Measurements from ENCODE around the gene CBX7. TPM values are rescaled to one million over a fixed set of nuclear protein-coding genes. Genes with fewer than 3 reads are reported as not detected.
A peak's percentile ranks its signal among the peaks of the same experiment; 100 is the strongest.
"Not testable (repeated sequence)": the region's sequence is repeated elsewhere in the genome, so short reads cannot be mapped to it uniquely, and the experiment has no call there.

Gene CBX7
- total RNA-seq, 2 donors from 2014 or later, result 170 to 174 TPM

DNA sequence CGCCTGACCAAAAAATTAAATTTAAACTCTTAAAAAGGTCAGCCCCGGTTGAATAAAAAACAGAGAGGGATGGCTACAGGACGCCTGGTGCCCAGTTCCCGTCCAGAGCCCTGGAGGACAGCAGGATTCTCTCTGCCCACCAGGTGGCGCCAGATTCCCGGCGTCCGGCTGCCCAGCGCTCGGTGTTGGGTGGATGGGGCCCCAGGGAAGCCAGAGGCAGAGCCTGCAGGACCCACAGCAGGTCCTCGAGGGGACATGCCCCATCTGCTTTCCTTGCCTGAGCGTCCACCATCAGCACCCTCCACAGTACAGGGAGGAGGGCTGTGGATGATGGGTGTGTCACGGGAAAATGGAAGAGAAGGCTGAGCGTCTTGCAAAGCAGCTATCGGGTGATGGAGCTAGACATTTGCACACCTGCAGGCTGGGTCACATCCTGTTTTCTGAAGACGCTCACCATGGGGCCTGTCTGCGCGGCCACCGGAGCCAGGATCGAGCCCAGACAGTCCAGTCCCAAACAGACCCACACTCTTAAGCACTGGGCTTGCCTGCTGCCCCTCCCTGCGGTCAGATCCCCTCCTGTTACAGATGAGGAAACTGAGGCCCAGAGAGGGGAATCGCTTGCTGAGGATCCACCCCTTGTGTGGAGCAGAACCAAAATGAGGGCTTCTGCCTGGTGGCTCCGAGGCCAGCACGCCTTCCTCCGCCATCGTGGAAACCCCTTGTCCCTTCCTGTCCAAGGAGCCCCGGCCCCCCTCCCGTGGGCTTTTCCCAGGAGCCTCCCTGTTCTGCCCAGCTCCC is 18.5 kb upstream of the CBX7 start:
- H3K27me3 ChIP-seq (replicated peaks; ENCODE audit: insufficient read depth), result no peaks in the 10 kb centered on the region
- H3K4me3 ChIP-seq, result peak overlapping the region; percentile 40
- H3K9me3 ChIP-seq, result no peaks in the 10 kb centered on the region
- no peak overlapping the region for H3K27ac ChIP-seq
- peaks cover 26 to 31% of the 10 kb centered on the region in 2 donors for H3K4me1 ChIP-seq (ENCODE audit: control insufficient read depth in 1 of 2, low read depth in 2 of 2)
- ATAC-seq (ENCODE audit: insufficient number of reproducible peaks, low FRiP score, low read depth) (no peak), DNase-seq (ENCODE audit: low spot score) (no peak)
- no peaks in the 10 kb centered on the region for H3K36me3 ChIP-seq
- TF ChIP-seq, protein P1, sequence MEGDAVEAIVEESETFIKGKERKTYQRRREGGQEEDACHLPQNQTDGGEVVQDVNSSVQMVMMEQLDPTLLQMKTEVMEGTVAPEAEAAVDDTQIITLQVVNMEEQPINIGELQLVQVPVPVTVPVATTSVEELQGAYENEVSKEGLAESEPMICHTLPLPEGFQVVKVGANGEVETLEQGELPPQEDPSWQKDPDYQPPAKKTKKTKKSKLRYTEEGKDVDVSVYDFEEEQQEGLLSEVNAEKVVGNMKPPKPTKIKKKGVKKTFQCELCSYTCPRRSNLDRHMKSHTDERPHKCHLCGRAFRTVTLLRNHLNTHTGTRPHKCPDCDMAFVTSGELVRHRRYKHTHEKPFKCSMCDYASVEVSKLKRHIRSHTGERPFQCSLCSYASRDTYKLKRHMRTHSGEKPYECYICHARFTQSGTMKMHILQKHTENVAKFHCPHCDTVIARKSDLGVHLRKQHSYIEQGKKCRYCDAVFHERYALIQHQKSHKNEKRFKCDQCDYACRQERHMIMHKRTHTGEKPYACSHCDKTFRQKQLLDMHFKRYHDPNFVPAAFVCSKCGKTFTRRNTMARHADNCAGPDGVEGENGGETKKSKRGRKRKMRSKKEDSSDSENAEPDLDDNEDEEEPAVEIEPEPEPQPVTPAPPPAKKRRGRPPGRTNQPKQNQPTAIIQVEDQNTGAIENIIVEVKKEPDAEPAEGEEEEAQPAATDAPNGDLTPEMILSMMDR (IDR thresholded peaks at IDR 0.05), result peak; percentile 95

DNA sequence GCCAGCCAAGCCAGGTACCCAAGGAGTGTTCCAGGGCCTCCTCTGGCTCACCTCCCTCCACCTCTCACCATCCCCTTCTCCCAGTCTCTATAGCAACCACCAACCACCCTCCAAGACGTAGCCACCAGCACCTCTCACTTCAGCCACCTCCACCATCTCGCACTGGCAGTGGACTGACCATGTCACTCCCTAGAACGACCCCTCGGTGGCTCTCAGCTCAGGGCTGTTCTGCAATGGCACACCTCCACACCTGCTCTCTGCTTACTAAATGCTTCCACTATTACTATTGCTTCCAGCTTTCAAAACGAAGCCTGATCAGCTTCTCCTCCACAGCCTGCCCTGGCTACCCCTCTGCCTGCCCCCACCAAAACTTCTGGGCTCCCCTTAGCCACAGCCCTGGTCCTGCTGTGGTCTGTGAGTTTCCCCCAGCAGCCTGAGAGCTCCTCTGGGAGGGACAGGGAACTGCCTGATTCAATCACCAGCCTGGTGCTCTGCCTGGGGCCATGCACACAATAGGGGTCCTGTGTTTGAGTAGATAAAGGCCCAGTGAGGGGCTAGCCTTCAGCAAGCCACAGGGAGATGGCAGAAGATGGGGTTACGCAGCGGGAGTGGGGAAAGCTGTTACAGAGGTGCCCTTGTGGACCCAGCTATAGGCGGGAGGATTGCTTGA is 17.5 kb upstream of the CBX7 start:
- no peak overlapping the region for H3K4me3 ChIP-seq
- no peak for DNase-seq (ENCODE audit: low spot score)
- TF ChIP-seq, protein P1 (IDR thresholded peaks at IDR 0.05), result no peak
- H3K4me1 ChIP-seq (ENCODE audit: control insufficient read depth in 1 of 2, low read depth in 2 of 2), result peaks cover 15 to 20% of the 10 kb centered on the region in 2 donors
- no peaks in the 10 kb centered on the region for H3K36me3 ChIP-seq
- H3K27ac ChIP-seq, result no peak overlapping the region
- no peak for ATAC-seq (ENCODE audit: insufficient number of reproducible peaks, low FRiP score, low read depth)
- no peaks in the 10 kb centered on the region for H3K9me3 ChIP-seq
- no peaks in the 10 kb centered on the region for H3K27me3 ChIP-seq (replicated peaks; ENCODE audit: insufficient read depth)

- H3K4me1 ChIP-seq (ENCODE audit: control insufficient read depth in 1 of 2, low read depth in 2 of 2), result peaks cover 3 to 6% of the 10 kb centered on the region in 2 donors
- H3K4me3 ChIP-seq, result no peak overlapping the region
- H3K9me3 ChIP-seq, result no peaks in the 10 kb centered on the region
- ATAC-seq (ENCODE audit: insufficient number of reproducible peaks, low FRiP score, low read depth), result no peak
- no peaks in the 10 kb centered on the region for H3K27me3 ChIP-seq (replicated peaks; ENCODE audit: insufficient read depth)
- TF ChIP-seq, protein P1 (IDR thresholded peaks at IDR 0.05), result no peak
- H3K36me3 ChIP-seq, result no peaks in the 10 kb centered on the region
- DNase-seq (ENCODE audit: low spot score), result no peak
- no peak overlapping the region for H3K27ac ChIP-seq
These were observed 14.1 kb upstream of the CBX7 start for GRCh38 chr22:39166547-39166946.

DNA sequence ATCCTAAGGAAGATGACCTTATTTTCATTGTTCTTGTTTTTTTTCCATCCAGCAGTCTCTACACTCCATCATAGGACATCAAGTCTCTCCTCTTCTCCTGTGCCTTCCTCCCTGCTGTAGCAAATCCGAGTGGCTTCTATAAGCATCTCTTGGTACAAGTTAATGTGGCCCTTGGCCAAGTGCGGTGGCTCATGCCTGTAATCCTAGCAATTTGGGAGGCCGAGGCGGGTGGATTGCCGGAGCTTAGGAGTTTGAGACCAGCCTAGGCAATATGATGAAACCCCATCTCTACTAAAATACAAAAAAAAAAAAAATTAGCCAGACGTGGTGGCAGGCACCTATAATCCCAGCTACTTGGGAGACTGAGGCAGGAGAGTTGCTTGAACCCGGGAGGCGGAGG is 3.6 kb upstream of the CBX7 start:
- not testable (repeated sequence) for DNase-seq (ENCODE audit: low spot score)

DNA sequence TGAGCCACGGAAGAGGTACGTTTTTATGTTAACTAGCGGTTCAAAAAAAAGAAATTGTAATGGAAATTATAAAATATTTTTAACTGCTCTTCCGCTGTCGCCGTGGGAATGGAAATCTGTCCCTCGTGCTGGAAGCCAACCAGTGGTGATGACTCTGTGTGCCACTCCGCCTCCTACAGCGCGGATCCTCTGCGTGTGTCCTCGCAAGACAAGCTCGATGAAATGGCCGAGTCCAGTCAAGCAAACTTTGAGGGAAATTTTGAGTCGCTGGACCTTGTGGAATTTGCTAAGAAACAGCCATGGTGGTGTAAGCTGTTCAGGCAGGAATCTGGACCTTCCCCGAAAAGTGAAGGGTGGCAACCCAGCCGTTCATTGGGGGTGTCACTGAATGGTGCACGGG is 2.9 kb upstream of the CBX7 start:
- Histone ChIP-seq H3K9me3 (no peaks in the 10 kb centered on the region), H3K4me1 (ENCODE audit: control insufficient read depth in 1 of 2, low read depth in 2 of 2) (peaks cover 13 to 21% of the 10 kb centered on the region in 2 donors), H3K36me3 (no peaks in the 10 kb centered on the region), H3K4me3 (no peak overlapping the region), H3K27ac (no peak overlapping the region), H3K27me3 (replicated peaks; ENCODE audit: insufficient read depth) (no peaks in the 10 kb centered on the region)
- DNase-seq (ENCODE audit: low spot score), result no peak
- no peak for ATAC-seq (ENCODE audit: insufficient number of reproducible peaks, low FRiP score, low read depth)
- TF ChIP-seq, protein P1 (IDR thresholded peaks at IDR 0.05), result no peak

More for the DNA sequence above, 3.6 kb upstream of the CBX7 start:
- H3K4me1 ChIP-seq (ENCODE audit: control insufficient read depth in 1 of 2, low read depth in 2 of 2), result peaks cover 6 to 14% of the 10 kb centered on the region in 2 donors
- H3K27me3 ChIP-seq (replicated peaks; ENCODE audit: insufficient read depth); H3K27ac ChIP-seq; H3K9me3 ChIP-seq; H3K36me3 ChIP-seq; ATAC-seq (ENCODE audit: insufficient number of reproducible peaks, low FRiP score, low read depth); H3K4me3 ChIP-seq: not testable (repeated sequence)

Data from thoracic aorta (tissue), 2 donors.